Calu3 (cell line): Measurements from ENCODE around the gene WLS. TPM values are rescaled to one million over a fixed set of nuclear protein-coding genes. Genes with fewer than 3 reads are reported as not detected.

Source experiments
- BruUV-seq: library from RNA; stranded (reverse); fragments of 400-500 nt; replicated peaks from 2 replicates; lab custom pipeline; 2021; lab: Mats Ljungman, UMichigan
- CTCF ChIA-PET: fragments of 300-600 bp; sonication (Branson Sonifier 250); formaldehyde crosslinking; loops from one replicate; lab custom pipeline; 2022; ENCODE audit warnings: antibody characterized with exemption; lab: Charles Lee
- DNase-seq: peaks from one replicate; pipeline ENCODE4 v3.0.0; 2022
- H3K27ac Mint-ChIP-seq: one replicate; pipeline ENCODE4 v1.8.0; 2022; ENCODE audit warnings: mixed read lengths; ENCODE audit not compliant: unreplicated experiment
- H3K27me3 Mint-ChIP-seq: one replicate; pipeline ENCODE4 v1.8.0; 2022; ENCODE audit warnings: mixed read lengths; ENCODE audit not compliant: unreplicated experiment
- H3K36me3 Mint-ChIP-seq: one replicate; pipeline ENCODE4 v1.8.0; 2022; ENCODE audit warnings: mild to moderate bottlenecking, moderate library complexity, mixed read lengths; ENCODE audit not compliant: insufficient read depth, unreplicated experiment
- H3K4me1 Mint-ChIP-seq: one replicate; pipeline ENCODE4 v1.8.0; 2022; ENCODE audit warnings: mild to moderate bottlenecking, low read depth, mixed read lengths; ENCODE audit not compliant: unreplicated experiment
- H3K4me3 Mint-ChIP-seq: one replicate; pipeline ENCODE4 v1.8.0; 2022; ENCODE audit warnings: mild to moderate bottlenecking, low read depth, moderate library complexity, mixed read lengths; ENCODE audit not compliant: unreplicated experiment
- H3K9me3 Mint-ChIP-seq: one replicate; pipeline ENCODE4 v1.8.0; 2022; ENCODE audit warnings: low read depth, mixed read lengths; ENCODE audit not compliant: unreplicated experiment
- CTCF ChIP-seq: fragments of 200-600 bp; IDR thresholded peaks from one replicate; pipeline ENCODE4 v1.8.0; 2022; ENCODE audit warnings: antibody characterized with exemption; ENCODE audit not compliant: unreplicated experiment
- intact Hi-C: fragments of 100-400 bp; cut with micrococcal nuclease; formaldehyde crosslinking; loops from one replicate; pipeline ENCODE4 v1.10.0; 2022; ENCODE audit not compliant: unreplicated experiment
- total RNA-seq: library from RNA; stranded (reverse); gene quantifications from 2 replicates; pipeline ENCODE4 v1.2.3, GENCODE V29; 2022

The WLS gene
- total RNA-seq, 1 experiment from 2014 or later = 50.9 TPM

- BruUV-seq = no TSS peak
- TF ChIP-seq CTCF = no peak
- no peaks in the 10 kb centered on the region for H3K9me3 Mint-ChIP-seq
- peaks cover 18% of the 10 kb centered on the region for H3K4me1 Mint-ChIP-seq
- no peak overlapping the region for H3K4me3 Mint-ChIP-seq
- DNase-seq = no peak
- intact Hi-C loops = no loop called here
- H3K27me3 Mint-ChIP-seq = no peaks in the 10 kb centered on the region
- H3K27ac Mint-ChIP-seq = no peak overlapping the region
- CTCF ChIA-PET = no interaction called here
- H3K36me3 Mint-ChIP-seq = peaks cover 6% of the 10 kb centered on the region
These were observed 82.4 kb downstream of the WLS start for GRCh38 chr1:68149907-68150306.

- H3K27me3 Mint-ChIP-seq = no peaks in the 10 kb centered on the region
- no TSS peak for BruUV-seq
- H3K4me1 Mint-ChIP-seq = peaks cover 19% of the 10 kb centered on the region
- no peak for DNase-seq
- H3K27ac Mint-ChIP-seq = no peak overlapping the region
- peaks cover 6% of the 10 kb centered on the region for H3K36me3 Mint-ChIP-seq
- intact Hi-C loops = no loop called here
- no peak for TF ChIP-seq CTCF
- H3K4me3 Mint-ChIP-seq = no peak overlapping the region
- CTCF ChIA-PET = no interaction called here
- H3K9me3 Mint-ChIP-seq = no peaks in the 10 kb centered on the region
These were observed 83.1 kb downstream of the WLS start for GRCh38 chr1:68149110-68149798.

GRCh38 chr1:68148631-68149030 lies 83.7 kb downstream of the WLS start:
- intact Hi-C loops = no loop called here
- BruUV-seq = no TSS peak
- no peak for DNase-seq
- peaks cover 19% of the 10 kb centered on the region for H3K4me1 Mint-ChIP-seq
- H3K9me3 Mint-ChIP-seq = no peaks in the 10 kb centered on the region
- H3K36me3 Mint-ChIP-seq = peaks cover 6% of the 10 kb centered on the region
- no peak overlapping the region for H3K4me3 Mint-ChIP-seq
- CTCF ChIA-PET = no interaction called here
- no peaks in the 10 kb centered on the region for H3K27me3 Mint-ChIP-seq
- H3K27ac Mint-ChIP-seq = no peak overlapping the region
- no peak for TF ChIP-seq CTCF

- CTCF ChIA-PET = no interaction called here
- intact Hi-C loops = no loop called here
- no peak for TF ChIP-seq CTCF
- no peak for DNase-seq
- peaks cover 6% of the 10 kb centered on the region for H3K36me3 Mint-ChIP-seq
- H3K4me3 Mint-ChIP-seq = no peak overlapping the region
- H3K27ac Mint-ChIP-seq = no peak overlapping the region
- no peaks in the 10 kb centered on the region for H3K9me3 Mint-ChIP-seq
- no peaks in the 10 kb centered on the region for H3K27me3 Mint-ChIP-seq
- no TSS peak for BruUV-seq
- peaks cover 19% of the 10 kb centered on the region for H3K4me1 Mint-ChIP-seq
These were observed 84.7 kb downstream of the WLS start for GRCh38 chr1:68147534-68148171.
